ENCODE data around the gene ITM2B.
A peak's percentile ranks its signal among the peaks of the same experiment; 100 is the strongest.
"Not testable (repeated sequence)": the region's sequence is repeated elsewhere in the genome, so short reads cannot be mapped to it uniquely, and the experiment has no call there.

ITM2B gene

GRCh38 chr13:48233046-48233888 is at the start of gene ITM2B:
Gene ITM2B, plus strand, starts transcription at chr13:48233206. Its CDS starts 155 bp downstream, at chr13:48233361.
- DNase-seq (ENCODE audit: low read depth): peak; percentile 39

GRCh38 chr13:48184260-48184659 is 48.7 kb upstream of the ITM2B start:
- DNase-seq (ENCODE audit: low read depth): no peak

- DNase-seq (ENCODE audit: low read depth): no peak
Measured at GRCh38 chr13:48185018-48185417, 48.0 kb upstream of the ITM2B start.

GRCh38 chr13:48186722-48187121 is 46.3 kb upstream of the ITM2B start:
- DNase-seq (ENCODE audit: low read depth): no peak

GRCh38 chr13:48188131-48188530 is 44.9 kb upstream of the ITM2B start:
- DNase-seq (ENCODE audit: low read depth): no peak

GRCh38 chr13:48188601-48189000 is 44.4 kb upstream of the ITM2B start:
- DNase-seq (ENCODE audit: low read depth): no peak

GRCh38 chr13:48189171-48189570 is 43.8 kb upstream of the ITM2B start:
- no peak for DNase-seq (ENCODE audit: low read depth)

- DNase-seq (ENCODE audit: low read depth): no peak
Measured at GRCh38 chr13:48192411-48192935, 40.5 kb upstream of the ITM2B start.

- no peak for DNase-seq (ENCODE audit: low read depth)
Measured at GRCh38 chr13:48194379-48194754, 38.6 kb upstream of the ITM2B start.

GRCh38 chr13:48199404-48199946 is 33.5 kb upstream of the ITM2B start:
- DNase-seq (ENCODE audit: low read depth): no peak

GRCh38 chr13:48201044-48201443 is 32.0 kb upstream of the ITM2B start:
- DNase-seq (ENCODE audit: low read depth): no peak

GRCh38 chr13:48207207-48207606 is 25.8 kb upstream of the ITM2B start:
- DNase-seq (ENCODE audit: low read depth): not testable (repeated sequence)

GRCh38 chr13:48210178-48210577 is 22.8 kb upstream of the ITM2B start:
- peak; percentile 86 for DNase-seq (ENCODE audit: low read depth)

- no peak for DNase-seq (ENCODE audit: low read depth)
Measured at GRCh38 chr13:48214519-48215121, 18.4 kb upstream of the ITM2B start.

GRCh38 chr13:48215511-48216203 is 17.3 kb upstream of the ITM2B start:
- not testable (repeated sequence) for DNase-seq (ENCODE audit: low read depth)

- no peak for DNase-seq (ENCODE audit: low read depth)
Measured at GRCh38 chr13:48216204-48216711, 16.7 kb upstream of the ITM2B start.

GRCh38 chr13:48220592-48220980 is 12.4 kb upstream of the ITM2B start:
- DNase-seq (ENCODE audit: low read depth): no peak

- no peak for DNase-seq (ENCODE audit: low read depth)
Measured at GRCh38 chr13:48220981-48221685, 11.9 kb upstream of the ITM2B start.

- no peak for DNase-seq (ENCODE audit: low read depth)
Measured at GRCh38 chr13:48221686-48222187, 11.3 kb upstream of the ITM2B start.

- DNase-seq (ENCODE audit: low read depth): peak; percentile 68
Measured at GRCh38 chr13:48222358-48223301, 10.4 kb upstream of the ITM2B start.
